ENCODE results near the gene HSPA8.
"Not testable (repeated sequence)": the region's sequence is repeated elsewhere in the genome, so short reads cannot be mapped to it uniquely, and the experiment has no call there.

The HSPA8 gene

GRCh38 chr11:123061403-123062157 lies at the start of gene HSPA8:
Gene HSPA8, minus strand, starts transcription at chr11:123062136. Its CDS starts 812 bp downstream, at chr11:123061324.
- peak; percentile 61 for DNase-seq

DNA sequence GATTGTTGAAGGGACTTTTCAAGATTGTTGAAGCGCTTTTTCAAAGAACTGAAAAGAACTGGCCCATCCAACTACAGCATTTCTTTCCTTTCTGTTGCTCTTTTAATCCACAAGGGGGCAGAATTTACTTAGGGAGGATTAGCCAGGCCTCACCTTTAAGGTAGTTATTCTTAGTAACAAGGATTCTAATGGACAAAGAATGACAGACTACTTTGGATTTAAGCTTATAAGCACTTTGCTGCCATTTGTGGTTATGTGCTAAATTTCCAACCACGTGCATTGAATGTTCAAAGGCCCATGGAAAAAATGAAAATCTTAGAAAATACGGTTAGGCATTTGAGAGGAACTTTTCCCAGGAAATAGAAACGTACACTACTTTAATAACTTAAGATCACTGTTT lies 49.5 kb upstream of the HSPA8 start:
- DNase-seq = peak; percentile 53

GRCh38 chr11:123110397-123110796 lies 48.5 kb upstream of the HSPA8 start:
- DNase-seq = no peak

DNA sequence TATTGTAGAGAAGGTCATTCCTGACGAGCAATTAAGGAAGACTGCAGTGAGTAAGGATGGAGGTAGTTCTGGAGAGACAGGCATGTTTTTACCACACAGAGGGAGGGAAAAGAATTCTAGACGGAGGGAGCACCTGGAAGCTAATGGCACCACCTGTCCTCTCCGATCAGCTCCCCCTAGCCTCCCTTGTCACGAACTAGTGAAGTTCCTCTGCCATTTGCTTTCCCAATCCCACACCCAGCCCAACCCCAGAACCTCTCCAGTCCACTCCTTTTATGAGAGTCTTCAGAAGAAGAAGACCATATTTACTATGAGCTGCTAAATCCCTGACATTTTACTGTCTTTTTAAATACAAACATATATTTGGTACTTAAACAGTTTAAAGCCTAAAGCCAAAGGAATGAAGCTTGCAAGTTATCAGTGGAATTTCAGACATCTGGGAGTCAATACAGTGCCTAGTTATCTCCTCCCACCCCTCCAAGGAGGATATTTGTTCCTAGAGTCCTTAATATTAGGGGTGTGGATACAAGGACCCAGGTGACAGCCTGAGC lies 46.1 kb upstream of the HSPA8 start:
- no peak for DNase-seq

DNA sequence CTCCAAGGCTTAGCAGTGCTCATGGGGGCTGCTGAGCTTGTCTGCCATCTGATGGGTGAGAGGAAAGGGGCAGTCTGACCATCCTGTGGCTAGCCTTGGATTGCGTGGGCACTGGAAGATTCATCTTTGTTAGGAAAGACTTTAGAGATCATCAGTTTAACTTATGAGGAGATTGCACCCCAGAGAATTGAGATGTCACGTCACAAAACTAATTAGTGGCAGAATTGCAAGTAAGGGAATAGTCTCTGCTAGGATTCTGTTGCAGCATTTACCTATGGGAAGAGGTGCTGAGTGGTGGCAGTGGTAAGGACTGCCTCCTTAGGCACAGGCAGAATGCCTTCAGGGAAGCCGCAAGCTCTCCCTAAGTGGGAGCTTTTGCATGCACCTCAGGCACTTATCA lies 42.8 kb upstream of the HSPA8 start:
- DNase-seq = no peak

DNA sequence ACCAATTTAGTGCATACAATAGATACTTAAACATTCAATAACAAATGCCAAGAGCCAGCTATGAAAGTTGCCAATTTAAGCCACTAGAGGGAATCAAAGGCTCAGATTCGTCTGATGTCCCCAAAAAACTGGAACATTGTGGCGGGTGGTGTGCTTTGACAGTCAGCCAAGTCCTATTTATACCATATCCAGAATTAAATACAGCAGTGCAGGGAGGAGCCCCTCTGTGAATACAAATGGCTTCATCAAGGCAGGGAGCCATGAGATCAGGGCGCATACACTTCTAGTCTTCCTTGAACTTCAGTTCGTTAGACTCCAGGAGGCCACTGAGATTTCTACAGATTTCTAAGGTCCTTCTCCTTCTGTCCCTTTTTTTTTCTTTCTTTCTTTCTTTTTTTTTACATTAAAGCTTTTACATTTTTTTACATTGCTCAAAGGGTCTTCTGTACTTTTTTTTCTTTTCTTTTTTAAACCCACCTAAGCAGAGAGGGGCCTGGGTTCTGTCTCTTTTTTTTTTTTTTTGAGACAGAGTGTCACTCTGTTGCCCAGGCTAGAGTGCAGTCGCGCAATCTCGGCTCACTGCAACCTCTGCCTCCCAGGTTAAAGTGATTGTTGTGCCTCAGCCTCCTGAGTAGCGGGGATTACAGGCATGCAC lies 41.5 kb upstream of the HSPA8 start:
- DNase-seq = peak; percentile 77

GRCh38 chr11:123100379-123101085 lies 38.6 kb upstream of the HSPA8 start:
- DNase-seq = no peak

GRCh38 chr11:123098990-123099389 lies 37.1 kb upstream of the HSPA8 start:
- DNase-seq = no peak

DNA sequence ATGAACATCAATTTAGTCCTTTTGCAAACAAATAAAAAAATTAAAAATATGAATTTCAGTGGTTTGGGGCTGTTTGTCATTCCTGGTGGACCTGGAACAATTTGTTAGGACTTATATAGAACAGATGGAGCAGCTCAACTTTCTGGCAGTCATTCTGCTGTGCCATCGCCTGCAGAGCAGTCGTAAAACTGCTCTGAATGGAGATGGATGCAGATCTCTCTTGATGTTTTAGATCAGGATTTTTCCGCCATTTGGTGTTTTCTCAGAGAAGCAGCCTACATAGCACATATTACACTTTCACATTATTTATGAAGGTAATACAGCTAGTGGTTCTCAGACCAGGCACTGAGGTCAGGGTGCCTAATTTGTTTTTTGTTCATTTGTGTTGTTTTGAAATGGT lies 31.8 kb upstream of the HSPA8 start:
- DNase-seq = no peak

DNA sequence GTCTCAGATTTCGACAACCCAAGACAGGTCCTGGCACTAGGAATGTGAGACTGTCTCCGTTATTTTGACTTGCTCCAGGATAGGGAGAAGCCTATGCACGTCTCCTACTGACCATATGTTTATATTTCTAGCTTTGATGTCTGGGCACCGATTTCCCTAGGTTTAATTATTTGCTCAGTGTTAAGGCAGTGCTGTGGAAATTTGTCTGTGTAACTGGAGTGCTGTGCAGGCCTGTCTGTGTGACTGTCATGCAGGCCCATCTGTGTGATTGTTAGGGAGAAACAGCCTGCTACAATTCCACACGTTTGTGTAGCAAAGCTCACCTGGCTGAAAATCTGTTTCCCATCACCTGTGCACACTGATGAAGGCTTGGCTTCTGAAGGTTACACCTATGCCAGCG lies 29.6 kb upstream of the HSPA8 start:
- no peak for DNase-seq

DNA sequence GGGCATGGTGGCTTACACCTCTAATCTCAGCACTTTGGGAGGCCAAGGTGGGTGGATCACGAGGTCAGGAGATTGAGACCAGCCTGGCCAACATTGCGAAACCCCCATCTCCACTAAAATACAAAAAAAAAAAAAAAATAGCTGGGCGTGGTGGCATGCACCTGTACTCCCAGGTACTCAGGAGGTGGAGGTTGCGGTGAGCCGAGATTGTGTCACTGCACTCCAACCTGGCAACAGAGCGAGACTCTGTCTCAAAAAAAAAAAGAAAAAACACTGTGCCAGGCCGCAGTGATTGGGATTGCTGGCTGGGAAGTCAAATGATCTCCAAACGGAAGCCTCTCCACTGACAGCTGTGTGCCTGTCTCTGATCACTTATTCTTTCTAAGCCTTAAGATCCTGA lies 28.2 kb upstream of the HSPA8 start:
- not testable (repeated sequence) for DNase-seq

- not testable (repeated sequence) for DNase-seq
These were observed 27.0 kb upstream of the HSPA8 start for GRCh38 chr11:123088896-123089295.

GRCh38 chr11:123087657-123088056 lies 25.7 kb upstream of the HSPA8 start:
- not testable (repeated sequence) for DNase-seq

- no peak for DNase-seq
These were observed 24.4 kb upstream of the HSPA8 start for GRCh38 chr11:123086305-123086704.

GRCh38 chr11:123085497-123085896 lies 23.6 kb upstream of the HSPA8 start:
- DNase-seq = no peak

GRCh38 chr11:123084454-123084853 lies 22.5 kb upstream of the HSPA8 start:
- no peak for DNase-seq

DNA sequence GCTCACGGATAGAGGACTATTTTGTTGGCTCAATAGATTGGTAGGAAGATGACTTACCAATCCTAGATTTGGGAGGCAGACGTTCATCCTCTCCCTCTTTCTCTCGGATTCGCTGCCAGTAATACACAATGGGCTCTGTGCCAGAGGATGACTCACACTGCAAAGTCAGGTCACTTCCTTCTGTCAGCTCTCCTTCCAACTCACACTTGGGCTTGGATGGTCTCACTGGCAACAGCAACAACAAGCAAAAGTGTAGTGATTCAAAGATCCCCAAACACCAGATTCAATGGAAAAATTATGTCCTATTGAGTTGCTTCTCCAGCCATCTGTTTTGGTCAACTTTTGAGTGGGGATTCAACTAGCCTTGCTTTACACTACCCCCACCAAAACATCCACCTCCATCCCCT lies 21.7 kb upstream of the HSPA8 start:
- peak; percentile 67 for DNase-seq

DNA sequence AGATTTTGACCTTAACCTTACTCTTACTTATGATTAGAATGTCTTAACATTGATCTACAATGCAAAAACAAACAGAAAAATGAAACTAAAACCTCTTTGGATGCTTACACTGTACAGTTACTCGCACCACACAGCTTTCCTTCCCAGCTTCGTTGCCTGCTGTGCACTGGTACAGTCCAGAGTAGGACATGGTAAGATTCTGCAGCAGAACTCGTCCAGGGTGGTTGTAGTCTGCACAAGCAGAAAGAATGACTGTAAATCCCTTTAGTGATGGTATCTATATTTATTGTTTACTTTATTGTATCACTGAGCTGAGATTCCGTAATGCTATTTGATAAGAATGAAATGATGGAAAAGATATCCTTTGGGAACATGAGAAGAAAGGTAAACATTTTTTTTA lies 21.0 kb upstream of the HSPA8 start:
- no peak for DNase-seq

DNA sequence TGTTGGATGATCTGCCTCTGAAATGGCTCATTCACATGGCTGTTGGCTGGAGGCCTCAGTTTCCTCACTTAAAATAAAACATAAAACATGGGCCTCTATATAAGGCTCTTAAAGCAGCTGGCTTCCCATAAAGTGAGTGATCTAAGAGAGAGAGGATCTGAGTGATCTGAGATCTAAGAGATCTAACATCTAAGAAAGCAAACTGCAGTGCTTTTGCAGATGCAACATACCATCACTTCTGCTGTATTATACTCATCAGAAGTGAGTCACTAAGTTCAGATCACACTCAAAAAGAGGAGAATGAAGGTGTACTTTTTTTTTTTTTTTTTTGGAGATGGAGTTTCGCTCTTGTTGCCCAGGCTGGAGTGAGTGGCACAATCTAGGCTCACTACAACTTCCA lies 18.1 kb upstream of the HSPA8 start:
- DNase-seq = no peak

DNA sequence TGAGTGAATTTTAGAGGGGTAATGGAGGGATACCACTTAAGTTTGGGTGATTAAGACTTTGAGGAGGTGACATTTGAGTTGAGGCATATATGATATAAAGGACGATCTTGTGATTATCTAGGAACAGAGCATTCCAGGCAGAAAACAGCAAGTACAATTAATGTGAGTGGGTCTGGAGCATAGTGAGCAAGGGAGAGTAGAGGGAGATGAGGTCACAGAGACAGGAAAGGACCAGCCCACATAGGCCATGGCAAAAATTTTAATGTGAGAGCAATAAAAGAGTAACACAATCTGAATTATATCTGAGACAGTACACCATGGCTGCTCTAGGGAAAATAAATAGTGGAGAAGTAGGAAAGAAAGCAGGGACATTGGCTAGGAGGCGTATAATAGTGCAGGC lies 14.5 kb upstream of the HSPA8 start:
- DNase-seq = no peak

- DNase-seq = no peak
These were observed 11.6 kb upstream of the HSPA8 start for GRCh38 chr11:123073343-123074057.

DNA sequence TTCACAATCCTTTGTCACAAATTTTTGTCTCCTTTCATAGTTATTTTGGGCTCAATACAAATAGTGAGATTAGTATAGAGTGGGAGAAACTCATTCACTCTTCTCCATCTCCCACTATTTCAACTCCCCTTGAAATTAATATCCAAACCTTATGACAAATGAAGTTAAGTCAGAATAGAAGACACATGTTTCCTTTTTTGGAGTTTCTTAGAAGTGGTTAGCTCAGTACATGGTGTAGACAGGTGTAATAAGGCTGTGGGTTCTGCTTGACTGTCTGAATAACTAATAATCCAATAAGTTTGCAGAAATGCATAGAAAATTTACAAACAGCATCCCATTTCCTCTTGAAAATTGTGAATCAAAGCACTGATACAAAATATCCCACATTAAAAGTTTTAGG lies 10.8 kb upstream of the HSPA8 start:
- no peak for DNase-seq

- no peak for DNase-seq
These were observed 10.4 kb upstream of the HSPA8 start for GRCh38 chr11:123072332-123072761.

Data from NCI-H345 (cell line).